Endothelial cell of umbilical vein (primary cell): ENCODE results near the gene AP5Z1. TPM values are rescaled to one million over a fixed set of nuclear protein-coding genes. Genes with fewer than 3 reads are reported as not detected.

ENCODE experiments used
- BruUV-seq: library from RNA; stranded (reverse); fragments of 400-500 nt; replicated peaks from 2 replicates; lab custom pipeline; 2021; lab: Mats Ljungman, UMichigan
- CTCF ChIA-PET: fragments of 300-600, 350-600 bp; sonication (Branson Sonifier 250); formaldehyde crosslinking; loops from one replicate; lab custom pipeline; 2021; ENCODE audit warnings: antibody characterized with exemption, inconsistent platforms; lab: Charles Lee
- POLR2A ChIA-PET: fragments of 300-600, 350-600 bp; sonication (Branson Sonifier 250); formaldehyde crosslinking; loops from one replicate; lab custom pipeline; 2021; ENCODE audit warnings: antibody characterized with exemption, inconsistent platforms; lab: Charles Lee
- DNase-seq: peaks from one replicate; pipeline ENCODE4 v3.0.0-alpha.2; 2011; ENCODE audit warnings: low read depth, low spot score
- FAIRE-seq: peaks from 2 replicates; lab custom pipeline; 2011; peaks lifted over from hg19 to GRCh38; lab: Jason Lieb, UNC
- H2AFZ ChIP-seq: 2 replicates; pipeline ENCODE4 v1.6.0; 2012; ENCODE audit warnings: low read depth, low read length, control low read depth, inconsistent platforms
- H3K27ac ChIP-seq: 2 replicates; pipeline ENCODE4 v1.5.1; 2011; ENCODE audit warnings: low read depth, mild to moderate bottlenecking, control low read depth, low read length, moderate library complexity; ENCODE audit not compliant: insufficient read depth
- H3K27me3 ChIP-seq, 2 experiments: 2 replicates each; pipeline versions ENCODE4 v1.6.0 to v1.6.1; 2011; ENCODE audit warnings: low read length in 2 of 2, mixed read lengths in 1 of 2; ENCODE audit not compliant: control insufficient read depth in 2 of 2, insufficient read depth in 2 of 2
- H3K36me3 ChIP-seq, 2 experiments: 2 replicates in 1 of 2; 3 replicates in 1 of 2; pipeline ENCODE4 v1.5.1; 2011; ENCODE audit warnings: low read length in 2 of 2, mild to moderate bottlenecking in 1 of 2, moderate library complexity in 1 of 2; ENCODE audit not compliant: control insufficient read depth in 2 of 2, insufficient read depth in 2 of 2; ENCODE audit errors: extremely low read depth in 1 of 2
- H3K4me1 ChIP-seq: 3 replicates; pipeline ENCODE4 v1.5.1; 2011; ENCODE audit warnings: mild to moderate bottlenecking, low read length; ENCODE audit not compliant: control insufficient read depth, insufficient read depth; ENCODE audit errors: extremely low read depth
- H3K4me2 ChIP-seq: 2 replicates; pipeline ENCODE4 v1.6.1; 2011; ENCODE audit warnings: low read length, control low read depth, mixed read lengths; ENCODE audit not compliant: insufficient read depth
- H3K4me3 ChIP-seq, 3 experiments: fragments of 200-600 bp in 1 of 3; sonication (generic), shearing (Covaris generic) in 1 of 3; replicated peaks in 1 of 3; 2 replicates each; pipeline ENCODE4 v1.5.1; 2011 to 2016; ENCODE audit warnings: control low read depth in 3 of 3, low read length in 3 of 3, mild to moderate bottlenecking in 2 of 3, inconsistent platforms in 1 of 3, low read depth in 1 of 3, moderate library complexity in 1 of 3; ENCODE audit not compliant: insufficient read depth in 1 of 3
- H3K79me2 ChIP-seq: 2 replicates; pipeline ENCODE4 v1.6.0; 2012; ENCODE audit warnings: low read length, inconsistent platforms; ENCODE audit not compliant: control insufficient read depth, insufficient read depth
- H3K9ac ChIP-seq: replicated peaks from 2 replicates; pipeline ENCODE3; 2011; ENCODE audit warnings: low read length, control low read depth; ENCODE audit not compliant: insufficient read depth; ENCODE audit errors: extremely low read depth
- H3K9me1 ChIP-seq: replicated peaks from 3 replicates; pipeline ENCODE4 v1.6.0; 2011; ENCODE audit warnings: mild to moderate bottlenecking, low read length; ENCODE audit not compliant: control insufficient read depth, insufficient read depth; ENCODE audit errors: extremely low read depth
- H3K9me3 ChIP-seq: replicated peaks from 2 replicates; pipeline ENCODE4 v1.5.1; 2012; ENCODE audit warnings: low read length, inconsistent platforms; ENCODE audit not compliant: control insufficient read depth, insufficient read depth
- H4K20me1 ChIP-seq: replicated peaks from 2 replicates; pipeline ENCODE3; 2011; ENCODE audit warnings: mild to moderate bottlenecking, low read length; ENCODE audit not compliant: control insufficient read depth, insufficient read depth; ENCODE audit errors: extremely low read depth
- EZH2 ChIP-seq: IDR thresholded peaks from 2 replicates; pipeline ENCODE4 v1.6.1; 2012; ENCODE audit warnings: borderline replicate concordance, low read depth, mild to moderate bottlenecking, moderate library complexity, low read length, inconsistent platforms; ENCODE audit not compliant: severe bottlenecking
- FOS ChIP-seq: IDR thresholded peaks from 2 replicates; pipeline ENCODE4 v1.6.1; 2011; ENCODE audit warnings: mild to moderate bottlenecking, low read length, moderate library complexity, borderline replicate concordance; ENCODE audit not compliant: insufficient read depth
- JUN ChIP-seq: IDR thresholded peaks from 2 replicates; pipeline ENCODE4 v1.6.1; 2011; ENCODE audit warnings: borderline replicate concordance, low read depth; ENCODE audit not compliant: insufficient read length, insufficient read depth
- POLR2A ChIP-seq: IDR thresholded peaks from 2 replicates; pipeline ENCODE4 v1.6.1; 2012; ENCODE audit warnings: low read depth, mild to moderate bottlenecking, control low read depth, low read length
- dilution Hi-C: fragments of 300-500 bp; cut with MboI; formaldehyde crosslinking; loops from one replicate; pipeline ENCODE4 v1.15.0; 2019; ENCODE audit warnings: low sequenced_read_pairs; ENCODE audit not compliant: extremely low pct_ligation_motif_present
- intact Hi-C: fragments of 100-400 bp; cut with micrococcal nuclease; formaldehyde crosslinking; loops from one replicate; pipeline ENCODE4 v1.10.0; 2022
- polyA plus RNA-seq, 4 experiments: library from polyadenylated mRNA; depleted of rRNA in 3 of 4; stranded (reverse) in 3 of 4; unstranded in 1 of 4; fragments of >200 nt; gene quantifications; 2 replicates each; pipeline versions ENCODE4 v1.2.1 to v1.2.3, GENCODE V29; 2011 to 2012; ENCODE audit warnings: missing spikeins in 1 of 4
- total RNA-seq: library from RNA; stranded (reverse); gene quantifications from 2 replicates; pipeline ENCODE4 v1.2.3, GENCODE V29; 2021

Gene AP5Z1
- total and polyA plus RNA-seq, 2 donors (not counting 3 experiments of a cell fraction or from before 2014, with no cell fraction given) = 53.7 to 58.9 TPM

DNA sequence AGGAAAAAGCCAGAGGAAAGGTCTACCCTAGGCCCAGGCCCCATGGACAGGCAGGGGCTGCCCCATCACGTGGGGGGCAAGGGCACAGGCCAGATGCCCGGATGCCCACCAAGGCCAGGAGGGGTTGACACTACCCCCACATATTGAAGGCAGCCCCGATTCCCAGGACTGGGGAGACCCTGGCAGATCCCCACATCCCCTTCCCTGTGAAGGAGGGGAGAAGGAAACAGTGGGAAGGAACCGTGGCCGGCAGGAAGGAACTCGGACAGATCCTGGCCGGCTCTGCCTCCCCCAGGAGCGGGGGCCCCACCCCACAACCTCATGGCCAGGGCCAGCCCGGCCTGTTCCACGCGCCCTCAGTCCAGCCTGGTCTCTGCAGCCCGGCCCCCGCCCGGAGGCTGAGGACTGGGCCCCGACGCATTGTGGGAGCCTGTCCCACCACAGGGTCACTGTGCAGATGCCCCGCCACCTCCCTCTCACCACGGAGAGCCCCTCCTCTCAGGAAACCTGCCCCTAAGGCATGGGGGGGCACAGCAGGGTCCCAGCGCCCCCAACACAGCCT lies 45.1 kb downstream of the AP5Z1 start:
- no peaks in the 10 kb centered on the region for H3K27me3 ChIP-seq
- no peak overlapping the region for H3K4me2 ChIP-seq
- no peak for FAIRE-seq
- TF ChIP-seq POLR2A = no peak
- no peak for TF ChIP-seq JUN
- no TSS peak for BruUV-seq
- no peak overlapping the region for H3K27ac ChIP-seq
- dilution Hi-C loops (no loop called here), intact Hi-C loops (no loop called here)
- H3K36me3 ChIP-seq = no peaks in the 10 kb centered on the region
- H3K4me3 ChIP-seq = no peak overlapping the region
- H3K9me1 ChIP-seq = no peaks in the 10 kb centered on the region
- H3K79me2 ChIP-seq = no peaks in the 10 kb centered on the region
- no peaks in the 10 kb centered on the region for H3K4me1 ChIP-seq
- no peak overlapping the region for H3K9ac ChIP-seq
- DNase-seq = no peak
- ChIA-PET POLR2A (no interaction called here), CTCF (no interaction called here)
- H4K20me1 ChIP-seq = no peaks in the 10 kb centered on the region
- H2AFZ ChIP-seq = no peak overlapping the region
- no peaks in the 10 kb centered on the region for H3K9me3 ChIP-seq

DNA sequence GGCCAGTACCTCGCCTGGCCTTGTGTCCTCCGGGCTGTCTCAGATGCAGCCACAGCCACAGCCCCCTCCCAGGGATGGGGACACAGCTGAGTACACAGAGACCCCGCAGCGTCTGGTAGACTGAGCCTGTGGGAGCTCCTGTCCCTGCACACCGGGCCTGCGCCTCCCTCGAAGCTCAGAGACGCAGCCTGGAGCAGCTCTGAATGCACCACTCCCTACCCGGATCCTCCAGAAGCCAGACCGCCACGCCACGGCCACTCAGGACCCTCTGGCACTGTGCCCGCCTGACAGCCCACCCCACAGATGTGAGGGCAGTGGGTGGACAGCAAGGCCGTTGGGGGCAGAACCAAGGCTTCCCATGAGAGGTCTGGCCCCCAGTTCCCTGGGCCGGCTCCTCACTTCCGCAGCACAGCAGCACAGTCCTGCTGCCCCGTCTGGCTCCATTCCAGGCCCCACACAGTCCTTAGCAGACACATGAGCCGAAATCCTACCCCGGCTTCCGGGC lies 45.6 kb downstream of the AP5Z1 start:
- TF ChIP-seq FOS = no peak
- no peak for TF ChIP-seq EZH2
- no peak for TF ChIP-seq JUN
- Histone ChIP-seq H3K4me2 (no peak overlapping the region), H3K9me1 (no peaks in the 10 kb centered on the region), H3K9me3 (no peaks in the 10 kb centered on the region), H3K9ac (no peak overlapping the region), H3K4me1 (no peaks in the 10 kb centered on the region), H2AFZ (no peak overlapping the region), H3K4me3 (no peak overlapping the region), H4K20me1 (no peaks in the 10 kb centered on the region), H3K27me3 (no peaks in the 10 kb centered on the region), H3K79me2 (no peaks in the 10 kb centered on the region), H3K36me3 (no peaks in the 10 kb centered on the region), H3K27ac (no peak overlapping the region)
- FAIRE-seq (no peak), DNase-seq (no peak)
- dilution Hi-C loops = no loop called here
- ChIA-PET CTCF (no interaction called here), POLR2A (no interaction called here)
- intact Hi-C loops = no loop called here
- no TSS peak for BruUV-seq
